MCF 10A (cell line): Measurements from ENCODE around the gene C6orf58. TPM values are rescaled to one million over a fixed set of nuclear protein-coding genes. Genes with fewer than 3 reads are reported as not detected.

ENCODE experiments used
- BruUV-seq: library from RNA; stranded (reverse); fragments of 400-500 nt; replicated peaks from 2 replicates; lab custom pipeline; 2021; lab: Mats Ljungman, UMichigan
- CTCF ChIA-PET: fragments of 300-600 bp; sonication (Branson Sonifier 250); formaldehyde crosslinking; extraction: SDS; loops from one replicate; lab custom pipeline; 2021; ENCODE audit warnings: antibody characterized with exemption, inconsistent platforms; lab: Yijun Ruan, JAX
- POLR2A ChIA-PET: fragments of 300-600, 350-650 bp; sonication (Branson Sonifier 250); formaldehyde crosslinking; extraction: SDS; loops from one replicate; lab custom pipeline; 2020; ENCODE audit warnings: antibody characterized with exemption, inconsistent platforms; lab: Yijun Ruan, JAX
- DNase-seq: peaks from one replicate; pipeline ENCODE4 v3.0.0-alpha.2; 2018; ENCODE audit not compliant: unreplicated experiment
- H3K27ac Mint-ChIP-seq: one replicate; pipeline ENCODE4 v1.8.0; 2022; ENCODE audit warnings: mild to moderate bottlenecking, low read depth, mixed read lengths; ENCODE audit not compliant: unreplicated experiment
- H3K27me3 Mint-ChIP-seq: one replicate; pipeline ENCODE4 v1.8.0; 2022; ENCODE audit warnings: mixed read lengths; ENCODE audit not compliant: insufficient read depth, unreplicated experiment
- H3K36me3 Mint-ChIP-seq: one replicate; pipeline ENCODE4 v1.8.0; 2022; ENCODE audit warnings: mild to moderate bottlenecking, moderate library complexity, mixed read lengths; ENCODE audit not compliant: insufficient read depth, unreplicated experiment
- H3K4me1 Mint-ChIP-seq: one replicate; pipeline ENCODE4 v1.8.0; 2022; ENCODE audit warnings: mixed read lengths; ENCODE audit not compliant: insufficient read depth, unreplicated experiment
- H3K4me3 Mint-ChIP-seq: one replicate; pipeline ENCODE4 v1.8.0; 2022; ENCODE audit warnings: mild to moderate bottlenecking, moderate library complexity, mixed read lengths; ENCODE audit not compliant: unreplicated experiment
- H3K9me3 Mint-ChIP-seq: one replicate; pipeline ENCODE4 v1.8.0; 2022; ENCODE audit warnings: mixed read lengths; ENCODE audit not compliant: unreplicated experiment
- CTCF ChIP-seq: fragments of 200-600 bp; IDR thresholded peaks from one replicate; pipeline ENCODE4 v1.8.0; 2022; ENCODE audit warnings: antibody characterized with exemption, mild to moderate bottlenecking; ENCODE audit not compliant: unreplicated experiment
- intact Hi-C: fragments of 100-400 bp; cut with micrococcal nuclease; formaldehyde crosslinking; loops from 2 replicates; pipeline ENCODE4 v1.14.1; 2022
- total RNA-seq: library from RNA; stranded (reverse); gene quantifications from 2 replicates; pipeline ENCODE4 v1.2.3, GENCODE V29; 2022

Gene C6orf58
- total RNA-seq, 1 experiment from 2014 or later: not detected

GRCh38 chr6:127550403-127550802 lies 26.6 kb upstream of the C6orf58 start:
- no peaks in the 10 kb centered on the region for H3K9me3 Mint-ChIP-seq
- intact Hi-C loops: no loop called here
- peak; percentile 28 for DNase-seq
- H3K4me3 Mint-ChIP-seq: no peak overlapping the region
- BruUV-seq: no TSS peak
- POLR2A ChIA-PET: no interaction called here
- peaks cover 6% of the 10 kb centered on the region for H3K4me1 Mint-ChIP-seq
- H3K36me3 Mint-ChIP-seq: no peaks in the 10 kb centered on the region
- CTCF ChIA-PET: interaction anchor here (0.7 kb wide), 1 partner anchor 83 kb away, joined by 3 read pairs; no protein-coding TSS in a partner anchor
- no peak overlapping the region for H3K27ac Mint-ChIP-seq
- no peak for TF ChIP-seq CTCF
- H3K27me3 Mint-ChIP-seq: peaks cover 22% of the 10 kb centered on the region

- intact Hi-C loops: loop anchor here (1.0 kb wide), 2 partner anchors 88 to 136 kb away; no protein-coding TSS in a partner anchor
- Mint-ChIP-seq H3K27ac (no peak overlapping the region), H3K4me1 (peaks cover 6% of the 10 kb centered on the region), H3K27me3 (peaks cover 10% of the 10 kb centered on the region), H3K36me3 (no peaks in the 10 kb centered on the region), H3K4me3 (no peak overlapping the region), H3K9me3 (no peaks in the 10 kb centered on the region)
- POLR2A ChIA-PET: no interaction called here
- DNase-seq: peak; percentile 69
- CTCF ChIA-PET: interaction anchor here (0.6 to 4.5 kb wide), 9 partner anchors 10 to 304 kb away, joined by 3 to 53 read pairs (median 4); no protein-coding TSS in a partner anchor
- BruUV-seq: no TSS peak
- TF ChIP-seq CTCF: peak; percentile 47
Measured at GRCh38 chr6:127554435-127555006, 22.5 kb upstream of the C6orf58 start.

GRCh38 chr6:127561660-127562059 lies 15.3 kb upstream of the C6orf58 start:
- POLR2A ChIA-PET: no interaction called here
- peaks cover 5% of the 10 kb centered on the region for H3K4me1 Mint-ChIP-seq
- no peak overlapping the region for H3K4me3 Mint-ChIP-seq
- H3K9me3 Mint-ChIP-seq: no peaks in the 10 kb centered on the region
- no peaks in the 10 kb centered on the region for H3K27me3 Mint-ChIP-seq
- CTCF ChIA-PET: no interaction called here
- no peak for DNase-seq
- H3K36me3 Mint-ChIP-seq: no peaks in the 10 kb centered on the region
- no peak for TF ChIP-seq CTCF
- BruUV-seq: no TSS peak
- no peak overlapping the region for H3K27ac Mint-ChIP-seq
- intact Hi-C loops: no loop called here

GRCh38 chr6:127564761-127565160 lies 12.2 kb upstream of the C6orf58 start:
- ChIA-PET CTCF (interaction anchor here (0.7 to 1.1 kb wide), 4 partner anchors 10 to 77 kb away, joined by 3 to 4 read pairs (median 4); no protein-coding TSS in a partner anchor), POLR2A (no interaction called here)
- no peak overlapping the region for H3K27ac Mint-ChIP-seq
- no peak for DNase-seq
- no peaks in the 10 kb centered on the region for H3K27me3 Mint-ChIP-seq
- BruUV-seq: no TSS peak
- no peak for TF ChIP-seq CTCF
- H3K9me3 Mint-ChIP-seq: no peaks in the 10 kb centered on the region
- H3K4me1 Mint-ChIP-seq: peaks cover 5% of the 10 kb centered on the region
- intact Hi-C loops: no loop called here
- no peak overlapping the region for H3K4me3 Mint-ChIP-seq
- no peaks in the 10 kb centered on the region for H3K36me3 Mint-ChIP-seq
